Activated CD8-positive, alpha-beta memory T cell treated with anti-CD3 and anti-CD28 coated beads, Interleukin-2, amount 50 U/mL, for 24 hours (primary cell): Measurements from ENCODE around the gene GDPGP1.
"Not testable (repeated sequence)": the region's sequence is repeated elsewhere in the genome, so short reads cannot be mapped to it uniquely, and the experiment has no call there.

Experiments used
- DNase-seq: peaks from one replicate; pipeline ENCODE4 v3.0.0-alpha.2; 2020; ENCODE audit errors: extremely low read depth

Gene GDPGP1

GRCh38 chr15:90260731-90261130 lies 26.7 kb downstream of the GDPGP1 start:
- DNase-seq: not testable (repeated sequence)

- DNase-seq: no peak
Measured at GRCh38 chr15:90261811-90262210, 27.8 kb downstream of the GDPGP1 start.

- no peak for DNase-seq
Measured at GRCh38 chr15:90262426-90262825, 28.4 kb downstream of the GDPGP1 start.

GRCh38 chr15:90264671-90265070 lies 30.7 kb downstream of the GDPGP1 start:
- no peak for DNase-seq

- peak; percentile 85 for DNase-seq
Measured at GRCh38 chr15:90265271-90266060, 31.5 kb downstream of the GDPGP1 start, which contains the start of gene NGRN. TSS of gene NGRN (plus strand) at chr15:90265672. CDS start at chr15:90265713, 41 bp downstream.

GRCh38 chr15:90266061-90266431 lies 32.0 kb downstream of the GDPGP1 start:
- DNase-seq: peak; percentile 5

- no peak for DNase-seq
Measured at GRCh38 chr15:90266485-90266884, 32.5 kb downstream of the GDPGP1 start.

GRCh38 chr15:90268415-90268814 lies 34.4 kb downstream of the GDPGP1 start:
- no peak for DNase-seq

- DNase-seq: no peak
Measured at GRCh38 chr15:90270502-90271150, 36.6 kb downstream of the GDPGP1 start.

GRCh38 chr15:90271459-90272166 lies 37.6 kb downstream of the GDPGP1 start:
- no peak for DNase-seq

GRCh38 chr15:90278467-90278866 lies 44.5 kb downstream of the GDPGP1 start:
- not testable (repeated sequence) for DNase-seq

- not testable (repeated sequence) for DNase-seq
Measured at GRCh38 chr15:90280743-90281142, 46.7 kb downstream of the GDPGP1 start.

- not testable (repeated sequence) for DNase-seq
Measured at GRCh38 chr15:90281637-90282036, 47.6 kb downstream of the GDPGP1 start.

- no peak for DNase-seq
Measured at GRCh38 chr15:90286678-90287077, 52.7 kb downstream of the GDPGP1 start.

GRCh38 chr15:90287101-90287500 lies 53.1 kb downstream of the GDPGP1 start:
- DNase-seq: no peak

GRCh38 chr15:90287946-90288345 lies 53.9 kb downstream of the GDPGP1 start:
- DNase-seq: no peak

GRCh38 chr15:90291679-90292356 lies 57.8 kb downstream of the GDPGP1 start:
- no peak for DNase-seq

- peak; percentile 19 for DNase-seq
Measured at GRCh38 chr15:90293040-90293810, 59.2 kb downstream of the GDPGP1 start.

GRCh38 chr15:90294159-90294558 lies 60.1 kb downstream of the GDPGP1 start:
- DNase-seq: no peak

- no peak for DNase-seq
Measured at GRCh38 chr15:90294601-90295269, 60.7 kb downstream of the GDPGP1 start.

GRCh38 chr15:90295270-90295648 lies 61.2 kb downstream of the GDPGP1 start:
- no peak for DNase-seq
